GM12872 (cell line): ENCODE data around the gene LIG1.

Source experiments
- TF ChIP-seq, protein P1 (sequence below): IDR thresholded peaks from 3 replicates; pipeline ENCODE4 v1.5.1; 2011; ENCODE audit warnings: low read depth, mild to moderate bottlenecking, low read length, moderate library complexity; ENCODE audit not compliant: insufficient read depth

LIG1 gene

DNA sequence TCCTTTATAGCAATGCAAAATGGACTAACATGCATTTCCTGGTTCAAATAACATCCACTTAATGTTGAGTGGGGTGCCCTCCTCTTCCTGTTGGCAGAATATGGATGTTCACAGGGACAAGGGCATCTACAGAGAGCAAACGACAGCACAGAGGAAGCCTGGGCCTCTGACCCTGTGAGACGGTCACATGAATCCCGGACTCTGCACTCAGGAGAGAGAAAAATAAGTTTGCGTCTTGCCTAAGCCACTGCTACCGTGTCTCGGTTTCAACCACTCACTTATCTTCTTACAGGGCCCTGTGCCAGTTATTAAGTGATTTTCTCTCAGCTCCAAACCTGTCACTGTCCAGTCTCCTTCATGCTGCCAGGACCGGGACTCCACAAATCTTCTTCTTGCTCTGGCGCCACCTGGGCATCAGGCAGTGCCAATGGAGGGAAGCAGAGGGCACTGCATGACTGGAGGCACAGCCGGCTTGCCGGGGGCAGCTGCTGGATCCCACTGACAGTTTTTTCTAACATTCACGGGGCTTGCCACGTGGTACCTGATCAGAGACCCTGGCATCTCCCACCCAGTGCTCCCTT lies 11.8 kb downstream of the LIG1 start:
- TF ChIP-seq, protein P1, sequence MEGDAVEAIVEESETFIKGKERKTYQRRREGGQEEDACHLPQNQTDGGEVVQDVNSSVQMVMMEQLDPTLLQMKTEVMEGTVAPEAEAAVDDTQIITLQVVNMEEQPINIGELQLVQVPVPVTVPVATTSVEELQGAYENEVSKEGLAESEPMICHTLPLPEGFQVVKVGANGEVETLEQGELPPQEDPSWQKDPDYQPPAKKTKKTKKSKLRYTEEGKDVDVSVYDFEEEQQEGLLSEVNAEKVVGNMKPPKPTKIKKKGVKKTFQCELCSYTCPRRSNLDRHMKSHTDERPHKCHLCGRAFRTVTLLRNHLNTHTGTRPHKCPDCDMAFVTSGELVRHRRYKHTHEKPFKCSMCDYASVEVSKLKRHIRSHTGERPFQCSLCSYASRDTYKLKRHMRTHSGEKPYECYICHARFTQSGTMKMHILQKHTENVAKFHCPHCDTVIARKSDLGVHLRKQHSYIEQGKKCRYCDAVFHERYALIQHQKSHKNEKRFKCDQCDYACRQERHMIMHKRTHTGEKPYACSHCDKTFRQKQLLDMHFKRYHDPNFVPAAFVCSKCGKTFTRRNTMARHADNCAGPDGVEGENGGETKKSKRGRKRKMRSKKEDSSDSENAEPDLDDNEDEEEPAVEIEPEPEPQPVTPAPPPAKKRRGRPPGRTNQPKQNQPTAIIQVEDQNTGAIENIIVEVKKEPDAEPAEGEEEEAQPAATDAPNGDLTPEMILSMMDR = no peak

DNA sequence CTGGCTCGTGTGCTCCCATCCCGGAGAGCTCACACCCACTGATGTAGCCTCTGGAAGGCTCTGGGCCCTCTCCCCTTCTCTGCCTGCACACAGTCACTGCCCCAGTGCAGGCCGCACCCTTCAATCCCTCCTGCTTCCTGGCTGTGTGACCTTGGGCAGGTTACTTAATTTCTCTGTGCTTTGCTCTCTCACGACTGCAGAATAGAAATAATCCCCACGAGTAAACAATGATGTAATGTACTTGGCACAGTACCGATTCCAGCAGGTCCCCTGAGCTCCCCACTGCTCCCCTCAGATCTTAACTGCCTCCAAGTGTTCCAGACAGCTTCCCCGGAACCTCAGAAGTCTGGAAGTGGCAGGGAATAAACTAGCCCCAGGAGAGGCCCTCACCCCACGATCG lies 16.1 kb downstream of the LIG1 start:
- TF ChIP-seq, protein P1 = no peak

DNA sequence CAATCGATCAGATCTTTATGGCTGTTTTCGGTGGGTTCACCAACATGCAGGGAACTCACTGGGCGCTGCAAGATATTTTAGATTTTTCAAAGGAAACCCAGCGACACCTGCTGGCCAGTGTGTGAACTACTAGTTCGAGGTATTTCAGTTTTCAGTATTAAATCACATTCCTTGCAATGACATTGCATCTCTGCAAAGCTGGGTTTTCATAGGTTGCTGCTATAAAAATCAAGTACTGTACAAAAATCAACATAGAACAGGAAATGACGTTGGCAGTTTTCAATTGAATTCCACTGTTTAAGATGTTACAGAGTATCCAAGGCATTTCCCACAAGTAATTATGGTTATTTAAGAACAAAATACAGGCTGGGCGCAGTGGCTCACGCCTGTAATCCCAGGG lies 17.6 kb downstream of the LIG1 start:
- TF ChIP-seq, protein P1 = peak; percentile 71; the same call in 2 of the 3 replicates

DNA sequence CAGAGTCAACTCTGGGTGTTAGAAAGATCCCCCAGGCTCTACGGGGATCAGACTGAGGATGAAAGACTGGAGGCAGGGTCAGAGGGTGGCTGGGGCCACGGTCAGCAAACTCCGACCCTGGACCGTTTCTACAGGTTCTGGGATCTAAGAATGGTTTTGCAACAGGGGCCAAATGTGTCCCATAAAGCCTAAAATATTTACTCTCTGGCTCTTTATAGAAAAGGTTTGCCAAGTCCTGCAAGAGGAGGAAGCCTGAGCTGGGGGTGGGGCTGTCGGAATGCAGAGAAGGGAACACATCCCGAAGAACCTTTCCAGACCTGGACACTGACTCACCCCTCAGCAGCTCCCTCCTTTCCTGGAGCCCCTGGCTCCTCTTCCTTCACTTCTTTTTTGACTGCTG lies 20.7 kb downstream of the LIG1 start:
- TF ChIP-seq, protein P1 = no peak

DNA sequence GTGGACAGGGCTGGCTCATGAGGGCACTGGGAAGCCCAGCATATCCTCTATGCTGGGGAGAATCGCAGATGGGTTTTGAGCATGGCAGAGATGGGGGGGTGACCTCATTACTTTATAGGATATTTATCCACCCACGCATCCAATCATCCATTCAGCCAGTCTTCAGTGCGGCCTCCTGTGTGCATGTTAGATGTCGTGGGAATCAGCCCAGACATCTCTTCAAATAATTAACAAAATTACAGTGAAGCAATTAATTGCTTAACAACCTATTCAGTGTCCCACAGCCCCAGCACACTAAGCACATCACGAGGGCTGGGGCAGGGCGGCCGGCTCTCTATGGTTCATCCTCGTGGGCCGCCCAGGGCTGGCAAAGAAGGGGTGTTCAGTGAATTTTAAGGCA lies 21.6 kb downstream of the LIG1 start:
- TF ChIP-seq, protein P1 = no peak

DNA sequence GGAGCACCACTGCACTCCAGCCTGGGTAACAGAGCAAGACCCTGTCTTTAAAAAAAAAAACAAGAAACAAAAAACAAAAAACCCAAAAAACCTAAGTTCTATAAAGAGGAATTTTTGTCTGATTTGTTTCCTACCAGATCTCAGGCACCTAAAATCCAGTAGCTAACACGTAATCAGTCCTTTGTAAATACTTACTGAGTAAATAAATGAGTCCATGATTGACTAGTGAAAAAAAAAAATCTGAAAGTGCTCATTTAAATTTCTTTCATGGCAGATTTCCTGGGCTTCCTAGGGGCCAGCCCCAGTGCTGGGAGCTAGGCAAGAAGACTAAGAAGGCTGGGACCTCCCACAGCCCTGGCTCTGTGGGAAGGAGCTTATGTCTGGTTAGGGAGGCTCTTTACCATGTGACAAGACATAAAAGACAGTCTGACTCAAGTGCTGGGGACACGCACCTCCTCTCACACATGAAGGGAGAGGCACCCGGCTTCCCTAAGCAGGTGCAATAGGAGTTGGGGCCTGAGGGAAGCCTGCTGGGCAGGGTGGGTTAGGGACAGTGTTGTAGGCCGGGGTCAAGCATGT lies 22.5 kb downstream of the LIG1 start:
- TF ChIP-seq, protein P1 = no peak

DNA sequence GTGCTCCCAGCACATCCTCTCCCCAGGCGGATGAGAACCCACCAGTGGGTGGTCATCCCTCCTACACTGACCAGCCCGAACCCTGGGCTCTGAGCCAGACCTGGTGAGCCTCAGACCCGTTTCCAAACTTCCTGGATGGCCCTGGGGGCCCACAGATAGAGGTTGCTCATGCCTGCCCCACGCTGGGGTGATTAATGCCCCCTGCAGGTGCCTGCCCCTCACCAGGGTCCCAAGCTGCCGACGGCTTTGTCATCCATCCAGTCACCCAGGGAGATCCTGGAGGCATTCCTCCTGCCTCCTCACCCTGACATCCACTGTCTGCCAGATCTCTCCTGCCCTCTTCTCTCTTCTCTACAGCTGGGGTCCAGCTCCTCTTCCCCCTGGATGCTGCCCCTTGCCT lies 31.1 kb downstream of the LIG1 start:
- TF ChIP-seq, protein P1 = no peak
